PFSK-1 (cell line): Measurements from ENCODE around the gene SPIRE1.

ENCODE experiments used
- POLR2AphosphoS5 ChIP-seq: IDR thresholded peaks from 2 replicates; pipeline ENCODE4 v1.6.1; 2012; ENCODE audit warnings: low read depth, mild to moderate bottlenecking, control low read depth, low read length, moderate library complexity
- TAF1 ChIP-seq: IDR thresholded peaks from 2 replicates; pipeline ENCODE4 v1.6.1; 2012; ENCODE audit warnings: low read length, control low read depth, borderline replicate concordance; ENCODE audit not compliant: insufficient read depth
- TF ChIP-seq, protein P1 (sequence below), 2 experiments: IDR thresholded peaks; 2 replicates each; pipeline versions ENCODE4 v1.6.1 to v1.8.0; 2011 to 2012; ENCODE audit warnings: low read depth in 2 of 2, low read length in 2 of 2, control low read depth in 1 of 2, inconsistent platforms in 1 of 2, mild to moderate bottlenecking in 1 of 2, moderate library complexity in 1 of 2; ENCODE audit not compliant: insufficient read depth in 1 of 2

DNA sequence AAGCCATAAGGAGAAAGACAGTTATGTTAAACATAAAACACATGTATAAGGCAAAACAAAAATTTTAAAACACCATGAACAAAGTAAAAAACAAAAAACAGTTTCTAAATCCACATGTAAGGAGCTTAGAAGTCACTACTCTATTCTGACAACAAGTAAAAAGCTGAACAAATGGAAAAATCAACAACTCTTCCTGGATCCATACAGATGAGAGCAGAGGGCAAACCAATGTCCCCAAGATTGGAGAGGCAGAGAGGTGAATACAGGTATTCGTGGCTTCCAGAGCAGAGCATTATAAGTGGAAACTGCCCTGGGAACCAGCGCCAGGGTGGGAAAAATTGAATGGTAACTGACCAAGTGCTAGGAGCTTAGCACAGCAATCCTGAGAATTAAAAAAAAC lies 93.5 kb downstream of the SPIRE1 start:
- TF ChIP-seq POLR2AphosphoS5 = no peak
- no peak for TF ChIP-seq TAF1
- TF ChIP-seq, protein P1, sequence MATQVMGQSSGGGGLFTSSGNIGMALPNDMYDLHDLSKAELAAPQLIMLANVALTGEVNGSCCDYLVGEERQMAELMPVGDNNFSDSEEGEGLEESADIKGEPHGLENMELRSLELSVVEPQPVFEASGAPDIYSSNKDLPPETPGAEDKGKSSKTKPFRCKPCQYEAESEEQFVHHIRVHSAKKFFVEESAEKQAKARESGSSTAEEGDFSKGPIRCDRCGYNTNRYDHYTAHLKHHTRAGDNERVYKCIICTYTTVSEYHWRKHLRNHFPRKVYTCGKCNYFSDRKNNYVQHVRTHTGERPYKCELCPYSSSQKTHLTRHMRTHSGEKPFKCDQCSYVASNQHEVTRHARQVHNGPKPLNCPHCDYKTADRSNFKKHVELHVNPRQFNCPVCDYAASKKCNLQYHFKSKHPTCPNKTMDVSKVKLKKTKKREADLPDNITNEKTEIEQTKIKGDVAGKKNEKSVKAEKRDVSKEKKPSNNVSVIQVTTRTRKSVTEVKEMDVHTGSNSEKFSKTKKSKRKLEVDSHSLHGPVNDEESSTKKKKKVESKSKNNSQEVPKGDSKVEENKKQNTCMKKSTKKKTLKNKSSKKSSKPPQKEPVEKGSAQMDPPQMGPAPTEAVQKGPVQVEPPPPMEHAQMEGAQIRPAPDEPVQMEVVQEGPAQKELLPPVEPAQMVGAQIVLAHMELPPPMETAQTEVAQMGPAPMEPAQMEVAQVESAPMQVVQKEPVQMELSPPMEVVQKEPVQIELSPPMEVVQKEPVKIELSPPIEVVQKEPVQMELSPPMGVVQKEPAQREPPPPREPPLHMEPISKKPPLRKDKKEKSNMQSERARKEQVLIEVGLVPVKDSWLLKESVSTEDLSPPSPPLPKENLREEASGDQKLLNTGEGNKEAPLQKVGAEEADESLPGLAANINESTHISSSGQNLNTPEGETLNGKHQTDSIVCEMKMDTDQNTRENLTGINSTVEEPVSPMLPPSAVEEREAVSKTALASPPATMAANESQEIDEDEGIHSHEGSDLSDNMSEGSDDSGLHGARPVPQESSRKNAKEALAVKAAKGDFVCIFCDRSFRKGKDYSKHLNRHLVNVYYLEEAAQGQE (IDR thresholded peaks at IDR 0.05; ENCODE audit: insufficient read depth in 1 of 2, low read depth in 2 of 2, low read length in 2 of 2) = no peak
